Fibroblast of the aortic adventitia (primary cell): Measurements from ENCODE around the gene UNC5CL. TPM values are rescaled to one million over a fixed set of nuclear protein-coding genes. Genes with fewer than 3 reads are reported as not detected.
A peak's percentile ranks its signal among the peaks of the same experiment; 100 is the strongest.

Experiments used
- DNase-seq: peaks from one replicate; pipeline ENCODE4 v3.0.0-alpha.2; 2010; ENCODE audit warnings: low read depth
- H3K4me3 ChIP-seq: 2 replicates; pipeline ENCODE4 v1.5.1; 2011; ENCODE audit warnings: low read depth, mild to moderate bottlenecking, control low read depth, low read length, moderate library complexity
- total RNA-seq: library from RNA; depleted of rRNA; stranded (reverse); fragments of >200 nt; gene quantifications from 2 replicates; pipeline ENCODE4 v1.2.3, GENCODE V29; 2012; ENCODE audit warnings: low replicate concordance
- TF ChIP-seq, protein P1 (sequence below): IDR thresholded peaks from 2 replicates; pipeline ENCODE4 v1.5.1; 2011; ENCODE audit warnings: mild to moderate bottlenecking, low read length, control low read depth, inconsistent platforms; ENCODE audit not compliant: insufficient read depth

Gene UNC5CL
- total RNA-seq, 1 donor, result not detected

DNA sequence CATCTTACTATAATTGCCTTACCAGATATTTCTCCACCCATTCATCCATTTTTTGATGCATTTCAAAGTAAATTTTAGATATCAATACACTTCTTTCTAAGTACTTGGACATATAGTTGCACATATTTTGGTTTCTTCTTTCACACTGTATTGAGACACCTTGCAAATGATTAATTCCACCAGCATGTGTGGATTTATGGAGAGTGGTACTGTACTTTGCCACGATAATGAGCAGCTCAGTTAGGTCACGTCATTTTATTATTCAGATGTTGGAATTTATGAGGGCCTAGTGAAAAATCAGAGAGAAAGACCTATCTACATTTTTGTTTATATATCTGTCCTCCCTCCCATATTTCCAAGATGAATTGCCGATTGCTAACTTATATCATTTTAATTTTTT, 39.1 kb upstream of the UNC5CL start:
- no peak overlapping the region for H3K4me3 ChIP-seq
- TF ChIP-seq, protein P1, sequence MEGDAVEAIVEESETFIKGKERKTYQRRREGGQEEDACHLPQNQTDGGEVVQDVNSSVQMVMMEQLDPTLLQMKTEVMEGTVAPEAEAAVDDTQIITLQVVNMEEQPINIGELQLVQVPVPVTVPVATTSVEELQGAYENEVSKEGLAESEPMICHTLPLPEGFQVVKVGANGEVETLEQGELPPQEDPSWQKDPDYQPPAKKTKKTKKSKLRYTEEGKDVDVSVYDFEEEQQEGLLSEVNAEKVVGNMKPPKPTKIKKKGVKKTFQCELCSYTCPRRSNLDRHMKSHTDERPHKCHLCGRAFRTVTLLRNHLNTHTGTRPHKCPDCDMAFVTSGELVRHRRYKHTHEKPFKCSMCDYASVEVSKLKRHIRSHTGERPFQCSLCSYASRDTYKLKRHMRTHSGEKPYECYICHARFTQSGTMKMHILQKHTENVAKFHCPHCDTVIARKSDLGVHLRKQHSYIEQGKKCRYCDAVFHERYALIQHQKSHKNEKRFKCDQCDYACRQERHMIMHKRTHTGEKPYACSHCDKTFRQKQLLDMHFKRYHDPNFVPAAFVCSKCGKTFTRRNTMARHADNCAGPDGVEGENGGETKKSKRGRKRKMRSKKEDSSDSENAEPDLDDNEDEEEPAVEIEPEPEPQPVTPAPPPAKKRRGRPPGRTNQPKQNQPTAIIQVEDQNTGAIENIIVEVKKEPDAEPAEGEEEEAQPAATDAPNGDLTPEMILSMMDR, result no peak
- no peak for DNase-seq

DNA sequence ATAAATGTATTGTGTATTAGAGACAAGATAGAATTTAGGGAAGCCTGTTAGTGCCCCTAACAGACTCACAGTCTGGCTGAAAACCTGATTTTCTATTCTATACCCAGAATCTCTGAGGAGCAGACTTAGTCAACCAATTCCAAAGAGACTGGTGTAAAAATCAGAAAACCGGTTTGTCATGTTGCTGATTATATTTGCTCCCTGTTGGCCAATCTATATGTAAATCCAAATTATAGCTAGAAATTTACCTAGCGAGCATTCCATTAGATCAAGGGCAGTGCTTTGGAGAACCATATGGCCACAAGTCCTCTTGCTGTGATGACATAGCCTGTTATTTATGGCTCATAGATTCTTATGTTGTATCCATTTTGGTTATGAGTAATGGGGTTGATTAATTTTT, 38.5 kb upstream of the UNC5CL start:
- TF ChIP-seq, protein P1, result no peak
- no peak for DNase-seq
- H3K4me3 ChIP-seq, result no peak overlapping the region

DNA sequence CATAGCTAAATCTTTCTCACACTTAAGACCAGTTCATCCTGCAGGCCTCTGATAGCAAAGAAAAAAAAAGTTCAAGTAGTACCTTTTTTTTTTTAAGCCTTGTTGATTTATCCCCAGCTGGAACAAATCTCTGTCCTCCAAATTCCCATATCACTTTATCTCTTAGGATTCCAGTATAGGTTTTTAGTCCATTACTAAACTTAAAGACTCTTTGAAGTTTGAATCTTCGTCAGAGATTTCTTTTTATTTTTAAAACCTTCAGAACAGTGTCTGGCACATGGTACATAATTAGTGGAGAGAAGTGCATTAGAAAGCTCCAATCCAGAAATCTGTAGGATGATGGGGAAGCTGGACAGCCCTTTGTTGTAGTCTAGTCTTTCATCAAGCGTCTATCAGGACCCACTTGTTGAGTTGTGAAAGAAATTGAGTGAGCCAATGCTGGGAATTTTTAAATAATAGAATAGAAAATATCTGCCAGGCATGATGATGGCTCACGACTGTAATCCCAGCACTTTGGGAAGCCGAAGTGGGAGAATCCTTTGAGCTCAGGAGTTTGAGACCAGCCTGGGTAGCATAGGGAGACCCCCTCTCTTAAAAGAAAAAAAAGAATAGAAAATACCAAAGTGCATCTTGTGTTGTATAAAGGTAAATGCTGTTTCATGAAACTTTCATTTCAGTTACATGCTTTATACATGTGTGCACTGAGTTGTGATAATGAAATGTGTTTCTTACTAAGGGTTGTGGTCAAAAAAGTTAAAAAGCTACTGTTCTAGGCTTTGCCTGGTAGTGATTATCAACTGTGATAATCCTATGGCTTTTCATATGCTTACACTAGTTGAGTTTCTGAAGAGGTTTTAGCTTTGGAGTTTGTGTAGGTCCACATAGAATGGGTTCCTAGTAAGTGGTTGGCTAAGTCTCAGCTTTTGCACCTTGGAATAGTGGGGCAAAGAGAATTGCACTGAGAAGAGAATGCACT, 36.9 kb upstream of the UNC5CL start:
- no peak for DNase-seq
- no peak overlapping the region for H3K4me3 ChIP-seq
- TF ChIP-seq, protein P1, result no peak

DNA sequence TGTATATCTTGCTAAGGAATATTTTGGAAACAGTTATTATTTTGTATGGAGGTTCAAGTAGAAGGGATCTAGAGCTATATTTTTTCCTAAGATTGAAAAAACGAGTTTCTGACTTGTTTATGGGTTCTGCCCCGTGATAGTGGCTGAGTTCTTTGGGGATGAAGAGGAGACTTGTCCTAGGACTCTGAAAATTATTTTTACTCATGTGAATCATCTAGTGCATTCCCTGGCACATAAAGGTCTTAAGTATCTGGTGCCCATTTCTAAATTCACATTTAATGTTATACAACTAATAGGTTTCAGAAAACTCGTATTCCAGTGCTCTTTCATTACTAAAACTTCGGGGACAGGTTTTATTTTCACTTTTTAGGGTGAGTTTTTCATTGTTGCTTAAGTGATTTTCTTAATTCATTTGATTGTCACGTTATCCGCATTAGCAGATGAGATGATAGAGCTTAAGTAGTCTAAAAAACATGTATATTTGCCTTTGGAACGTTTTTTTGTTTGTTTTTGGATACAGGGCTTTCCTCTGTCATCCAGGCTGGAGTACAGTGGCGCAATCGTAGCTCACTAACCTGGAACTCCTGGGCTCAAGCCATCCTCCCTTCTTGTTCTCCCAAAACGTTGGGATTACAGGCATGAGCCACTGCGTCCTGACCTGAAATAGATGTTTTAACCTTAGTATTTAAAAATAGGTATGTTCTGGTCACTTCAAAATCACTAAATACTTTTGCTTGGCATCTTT, 35.8 kb upstream of the UNC5CL start:
- peak overlapping the region; percentile 89 for H3K4me3 ChIP-seq
- DNase-seq, result peak; percentile 35
- TF ChIP-seq, protein P1, result no peak

DNA sequence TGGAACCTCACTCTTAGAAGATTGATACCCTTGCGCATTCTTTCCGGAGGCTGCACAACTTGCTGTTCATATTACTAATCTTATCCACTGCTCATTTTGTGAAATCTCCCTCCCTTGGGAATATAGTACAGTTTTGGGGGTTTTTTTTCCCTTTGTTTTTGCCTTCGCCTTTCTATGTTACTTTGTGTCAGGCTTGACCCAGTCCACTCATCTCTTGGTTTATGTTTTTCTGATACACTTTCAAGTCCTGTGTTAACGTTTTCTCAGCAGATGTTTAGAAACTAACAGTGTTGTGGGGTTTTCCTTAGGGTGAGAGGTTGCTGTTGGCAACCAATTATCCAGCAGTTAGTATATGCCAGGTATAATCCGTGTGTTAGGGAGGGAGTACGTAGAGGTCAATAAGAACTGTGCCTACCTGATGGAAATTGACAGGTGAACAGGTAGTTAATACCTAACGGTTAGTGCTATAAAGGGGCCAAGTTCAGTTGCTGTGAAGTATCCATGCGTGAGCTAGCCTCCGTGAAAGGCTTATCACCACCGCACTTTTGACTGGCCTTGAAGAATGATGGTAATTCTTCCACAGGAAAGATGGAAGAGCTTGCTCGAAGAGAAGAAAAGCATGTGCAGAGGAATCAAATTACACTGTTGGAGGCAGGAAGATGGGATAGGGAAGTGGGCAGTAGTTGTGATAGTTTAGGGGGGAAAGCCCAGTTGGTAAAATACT, 35.1 kb upstream of the UNC5CL start:
- DNase-seq, result peak; percentile 82
- peak overlapping the region; percentile 89 for H3K4me3 ChIP-seq
- TF ChIP-seq, protein P1, result no peak

DNA sequence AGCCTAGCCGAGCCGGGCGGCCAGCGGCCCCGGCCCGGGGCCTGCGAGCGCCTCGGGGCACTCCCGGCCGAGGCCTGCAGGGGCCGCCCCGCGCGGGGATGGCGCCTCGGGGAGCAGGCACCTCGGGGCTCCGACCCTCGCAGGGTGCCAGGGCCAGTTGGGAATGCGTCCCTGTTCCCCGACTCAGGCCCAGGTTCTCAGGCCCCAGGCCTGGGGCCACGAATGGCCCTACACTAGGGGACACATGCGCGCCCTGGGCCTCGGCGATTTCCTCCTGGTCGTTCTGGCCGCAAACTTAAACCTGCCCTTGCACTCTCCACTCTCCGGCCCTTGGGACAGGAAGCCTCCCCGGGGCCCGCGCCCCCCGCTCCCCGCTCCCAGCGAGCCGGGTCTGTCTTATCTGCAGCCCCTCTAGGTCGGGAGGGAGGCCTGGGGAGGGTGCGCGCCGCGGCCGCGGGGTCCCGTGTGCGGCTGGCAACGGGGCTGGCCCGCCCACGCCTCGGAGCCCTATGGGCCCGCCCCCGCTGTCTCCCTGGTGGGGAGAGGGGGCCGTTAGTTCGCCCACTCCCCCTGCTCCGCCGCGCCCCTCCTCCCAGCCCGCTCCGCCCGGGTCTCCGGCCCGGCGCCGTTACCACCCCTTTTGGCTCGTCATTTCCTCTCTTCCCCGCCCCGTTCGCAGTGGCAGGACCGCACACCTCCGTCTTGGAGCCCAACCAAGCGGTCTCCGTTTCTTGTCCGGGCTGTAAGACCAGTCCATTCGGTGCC, 34.4 kb upstream of the UNC5CL start:
- no peak for DNase-seq
- peak overlapping the region; percentile 89 for H3K4me3 ChIP-seq
- TF ChIP-seq, protein P1, result peak; percentile 28
